ENCODE data around the gene IPO9.

The IPO9 gene

GRCh38 chr1:201790261-201790660 is 38.7 kb upstream of the IPO9 start:
- no peak for DNase-seq (ENCODE audit: low read depth)
- no peak for TF ChIP-seq MAX (IDR thresholded peaks at IDR 0.05; ENCODE audit: low read depth, low read length)
- TF ChIP-seq CTCF (IDR thresholded peaks at IDR 0.05; ENCODE audit: low read depth, low read length): no peak
- TF ChIP-seq POLR2A (IDR thresholded peaks at IDR 0.05; ENCODE audit: extremely low read depth, insufficient read length): no peak
- no peak for TF ChIP-seq MYC (IDR thresholded peaks at IDR 0.05; ENCODE audit: low read depth, low read length)
- H3K4me3 ChIP-seq (ENCODE audit: low read depth, low read length): no peak overlapping the region

GRCh38 chr1:201791051-201791778 is 37.7 kb upstream of the IPO9 start:
- no peak for DNase-seq (ENCODE audit: low read depth)
- no peak overlapping the region for H3K4me3 ChIP-seq (ENCODE audit: low read depth, low read length)

GRCh38 chr1:201791779-201792173 is 37.2 kb upstream of the IPO9 start:
- no peak overlapping the region for H3K4me3 ChIP-seq (ENCODE audit: low read depth, low read length)
- TF ChIP-seq MYC (IDR thresholded peaks at IDR 0.05; ENCODE audit: low read depth, low read length) (no peak), MAX (IDR thresholded peaks at IDR 0.05; ENCODE audit: low read depth, low read length) (no peak), CTCF (IDR thresholded peaks at IDR 0.05; ENCODE audit: low read depth, low read length) (no peak), POLR2A (IDR thresholded peaks at IDR 0.05; ENCODE audit: extremely low read depth, insufficient read length) (no peak)
- no peak for DNase-seq (ENCODE audit: low read depth)

More at GRCh38 chr1:201791051-201791778, 37.7 kb upstream of the IPO9 start:
- TF ChIP-seq MYC (IDR thresholded peaks at IDR 0.05; ENCODE audit: low read depth, low read length): no peak
- TF ChIP-seq CTCF (IDR thresholded peaks at IDR 0.05; ENCODE audit: low read depth, low read length): no peak
- no peak for TF ChIP-seq POLR2A (IDR thresholded peaks at IDR 0.05; ENCODE audit: extremely low read depth, insufficient read length)
- no peak for TF ChIP-seq MAX (IDR thresholded peaks at IDR 0.05; ENCODE audit: low read depth, low read length)

- TF ChIP-seq MYC (IDR thresholded peaks at IDR 0.05; ENCODE audit: low read depth, low read length): 0 out of 2 replicates have a peak, but pooled peaks have one; percentile 34
- peak; percentile 94 for TF ChIP-seq CTCF (IDR thresholded peaks at IDR 0.05; ENCODE audit: low read depth, low read length)
- no peak for TF ChIP-seq MAX (IDR thresholded peaks at IDR 0.05; ENCODE audit: low read depth, low read length)
- no peak for TF ChIP-seq POLR2A (IDR thresholded peaks at IDR 0.05; ENCODE audit: extremely low read depth, insufficient read length)
- H3K4me3 ChIP-seq (ENCODE audit: low read depth, low read length): no peak overlapping the region
- DNase-seq (ENCODE audit: low read depth): peak; percentile 75
Observed at GRCh38 chr1:201792534-201793305, 36.2 kb upstream of the IPO9 start.

- TF ChIP-seq MAX (IDR thresholded peaks at IDR 0.05; ENCODE audit: low read depth, low read length) (no peak), MYC (IDR thresholded peaks at IDR 0.05; ENCODE audit: low read depth, low read length) (no peak), POLR2A (IDR thresholded peaks at IDR 0.05; ENCODE audit: extremely low read depth, insufficient read length) (no peak), CTCF (IDR thresholded peaks at IDR 0.05; ENCODE audit: low read depth, low read length) (no peak)
- H3K4me3 ChIP-seq (ENCODE audit: low read depth, low read length): no peak overlapping the region
- DNase-seq (ENCODE audit: low read depth): no peak
Observed at GRCh38 chr1:201793306-201793925, 35.5 kb upstream of the IPO9 start.
